Measurements from ENCODE around the gene LPAR1. TPM values are rescaled to one million over a fixed set of nuclear protein-coding genes. Genes with fewer than 3 reads are reported as not detected.

LPAR1 gene
- total RNA-seq, 2 donors from 2014 or later: 146 to 147 TPM

- DNase-seq (ENCODE audit: low spot score): no peak
- intact Hi-C loops (cut with DNase I): loop anchor here in 1 of 2 donors (10.0 kb wide), 1 partner anchor 395 kb away; no protein-coding TSS in a partner anchor
Observed at GRCh38 chr9:111039231-111039906, 1.1 kb upstream of the LPAR1 start.

GRCh38 chr9:111037708-111038330 is 451 bp downstream of the LPAR1 start:
- DNase-seq (ENCODE audit: low spot score): peak; percentile 80
- intact Hi-C loops (cut with DNase I): loop anchor here in 1 of 2 donors (10.0 kb wide), 1 partner anchor 393 kb away; no protein-coding TSS in a partner anchor

DNA sequence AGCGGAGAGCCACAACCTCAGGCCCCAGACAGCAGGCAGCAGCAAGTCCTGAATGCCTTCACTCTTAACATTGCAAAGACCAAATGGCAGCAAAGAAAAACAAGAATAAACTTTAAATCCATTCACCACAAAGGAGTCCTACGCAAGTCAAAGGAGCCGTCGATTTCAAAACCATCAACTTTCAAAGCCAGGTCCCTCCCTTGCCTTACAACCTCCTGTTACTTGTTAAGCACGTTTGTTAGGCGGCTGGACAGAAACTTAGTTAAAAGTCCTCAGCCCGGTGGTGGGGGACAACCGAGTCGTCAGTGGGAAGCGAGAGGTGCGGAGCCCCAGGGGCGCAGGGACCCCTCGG is 938 bp downstream of the LPAR1 start:
- intact Hi-C loops (cut with DNase I): loop anchor here in 1 of 2 donors (10.0 kb wide), 1 partner anchor 393 kb away; no protein-coding TSS in a partner anchor
- DNase-seq (ENCODE audit: low spot score): no peak

DNA sequence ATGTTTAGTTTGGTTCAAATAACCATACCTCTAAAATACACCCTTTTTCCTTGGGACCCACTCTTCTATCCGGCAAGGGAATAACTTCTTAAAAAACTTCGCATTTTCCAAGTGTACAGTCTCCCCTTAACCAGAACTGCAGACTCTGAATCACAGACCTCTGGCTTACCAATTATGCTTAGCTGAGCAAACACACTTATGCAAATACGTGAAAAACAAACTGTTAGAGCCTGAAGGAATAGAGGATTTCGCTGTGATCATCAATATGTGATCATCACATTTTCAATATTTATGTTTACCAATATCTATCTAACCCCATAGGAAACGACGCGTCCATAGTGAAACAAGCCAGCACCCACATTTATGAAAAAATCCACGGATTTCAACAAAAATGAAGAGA is 1.3 kb downstream of the LPAR1 start:
- intact Hi-C loops (cut with DNase I): loop anchor here in 1 of 2 donors (10.0 kb wide), 1 partner anchor 392 kb away; no protein-coding TSS in a partner anchor
- no peak for DNase-seq (ENCODE audit: low spot score)

GRCh38 chr9:111036429-111036789 is 1.9 kb downstream of the LPAR1 start:
- DNase-seq (ENCODE audit: low spot score): peak; percentile 93
- intact Hi-C loops (cut with DNase I): loop anchor here in 1 of 2 donors (10.0 kb wide), 1 partner anchor 392 kb away; no protein-coding TSS in a partner anchor

GRCh38 chr9:111035543-111036428 is 2.5 kb downstream of the LPAR1 start:
- DNase-seq (ENCODE audit: low spot score): no peak
- intact Hi-C loops (cut with DNase I): loop anchor here in 1 of 2 donors (10.0 kb wide), 1 partner anchor 391 kb away; no protein-coding TSS in a partner anchor

- intact Hi-C loops (cut with DNase I): loop anchor here in 1 of 2 donors (10.0 kb wide), 1 partner anchor 390 kb away; no protein-coding TSS in a partner anchor
- DNase-seq (ENCODE audit: low spot score): no peak
Observed at GRCh38 chr9:111034898-111035539, 3.3 kb downstream of the LPAR1 start.

DNA sequence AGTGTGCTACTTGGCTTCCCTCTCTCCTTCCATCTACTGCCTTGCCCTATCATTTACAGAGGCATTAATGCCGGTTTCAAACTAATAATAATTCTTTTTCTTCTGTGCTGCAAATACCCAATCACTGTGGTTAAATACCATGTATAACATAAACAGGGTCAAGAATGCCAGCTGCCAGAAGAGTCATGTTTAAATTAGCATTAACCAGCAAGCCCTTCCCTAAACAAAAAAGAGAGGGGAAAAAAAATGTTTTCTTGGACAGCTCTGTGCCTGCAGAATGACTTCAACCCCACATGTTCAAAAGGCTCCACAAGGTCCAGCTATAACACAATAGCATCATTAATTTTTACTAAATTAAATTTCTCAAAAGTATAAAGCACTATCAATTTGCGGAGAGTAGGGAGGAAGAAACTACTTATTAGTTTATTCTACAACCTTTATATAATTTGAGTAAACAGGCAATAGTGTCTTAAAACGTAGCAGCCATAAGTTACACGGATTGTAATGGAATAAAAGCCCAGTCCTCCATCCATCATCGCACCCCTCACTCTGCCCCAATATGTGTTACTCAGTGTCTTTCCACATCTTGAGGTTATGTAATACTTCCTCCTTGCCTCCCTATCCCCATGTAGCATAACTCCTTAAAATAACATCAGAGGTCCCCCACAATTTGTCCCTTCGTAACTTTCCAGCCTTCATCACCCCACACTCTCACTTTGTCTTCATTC is 3.9 kb downstream of the LPAR1 start:
- intact Hi-C loops (cut with DNase I): loop anchor here in 1 of 2 donors (10.0 kb wide), 1 partner anchor 390 kb away; no protein-coding TSS in a partner anchor
- no peak for DNase-seq (ENCODE audit: low spot score)

- intact Hi-C loops (cut with DNase I): loop anchor here in 1 of 2 donors (10.0 kb wide), 1 partner anchor 386 kb away; no protein-coding TSS in a partner anchor
- no peak for DNase-seq (ENCODE audit: low spot score)
Observed at GRCh38 chr9:111030492-111030891, 7.8 kb downstream of the LPAR1 start.

DNA sequence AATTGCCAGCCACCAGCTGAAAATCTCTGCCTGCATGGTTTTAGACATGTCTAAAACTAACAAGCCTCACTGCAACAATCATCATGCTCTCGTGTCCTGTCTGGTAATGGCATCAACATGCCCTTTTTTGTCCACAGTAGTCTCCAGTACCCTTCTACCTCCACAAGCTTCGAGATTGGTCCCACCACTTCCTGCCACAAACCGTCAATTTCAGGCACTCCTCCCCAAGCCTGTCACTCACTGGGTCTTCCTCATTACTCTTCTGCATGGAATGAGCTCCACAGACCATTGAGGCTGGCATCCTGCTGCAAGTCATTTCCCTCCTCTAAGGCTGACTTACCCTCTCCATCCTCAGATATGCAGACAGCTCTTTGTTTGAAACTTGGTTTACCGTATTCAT is 9.0 kb downstream of the LPAR1 start:
- no peak for DNase-seq (ENCODE audit: low spot score)
- intact Hi-C loops (cut with DNase I): no loop called here

- no peak for DNase-seq (ENCODE audit: low spot score)
- intact Hi-C loops (cut with DNase I): no loop called here
Observed at GRCh38 chr9:111027798-111028197, 10.5 kb downstream of the LPAR1 start.

DNA sequence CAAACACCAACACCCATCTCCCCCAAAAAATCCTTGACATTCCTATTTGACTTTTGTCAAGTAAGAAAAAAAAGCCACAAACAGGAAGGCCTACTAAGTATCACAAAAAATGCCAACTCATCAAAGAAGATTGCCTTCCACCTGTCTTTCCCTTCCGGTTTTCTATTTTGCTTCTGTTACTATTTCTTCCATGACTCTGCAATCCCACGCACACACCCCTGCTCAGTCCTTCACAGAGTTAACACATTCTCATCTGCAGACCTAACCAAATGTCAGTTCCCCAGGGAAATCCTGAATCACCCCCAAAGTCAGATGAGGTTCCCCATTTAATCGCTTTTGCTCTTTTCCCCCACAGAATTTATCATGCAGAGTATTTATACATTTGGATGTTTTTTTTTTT is 15.1 kb downstream of the LPAR1 start:
- intact Hi-C loops (cut with DNase I): no loop called here
- DNase-seq (ENCODE audit: low spot score): no peak

GRCh38 chr9:111020594-111020993 is 17.7 kb downstream of the LPAR1 start:
- no peak for DNase-seq (ENCODE audit: low spot score)
- intact Hi-C loops (cut with DNase I): no loop called here

DNA sequence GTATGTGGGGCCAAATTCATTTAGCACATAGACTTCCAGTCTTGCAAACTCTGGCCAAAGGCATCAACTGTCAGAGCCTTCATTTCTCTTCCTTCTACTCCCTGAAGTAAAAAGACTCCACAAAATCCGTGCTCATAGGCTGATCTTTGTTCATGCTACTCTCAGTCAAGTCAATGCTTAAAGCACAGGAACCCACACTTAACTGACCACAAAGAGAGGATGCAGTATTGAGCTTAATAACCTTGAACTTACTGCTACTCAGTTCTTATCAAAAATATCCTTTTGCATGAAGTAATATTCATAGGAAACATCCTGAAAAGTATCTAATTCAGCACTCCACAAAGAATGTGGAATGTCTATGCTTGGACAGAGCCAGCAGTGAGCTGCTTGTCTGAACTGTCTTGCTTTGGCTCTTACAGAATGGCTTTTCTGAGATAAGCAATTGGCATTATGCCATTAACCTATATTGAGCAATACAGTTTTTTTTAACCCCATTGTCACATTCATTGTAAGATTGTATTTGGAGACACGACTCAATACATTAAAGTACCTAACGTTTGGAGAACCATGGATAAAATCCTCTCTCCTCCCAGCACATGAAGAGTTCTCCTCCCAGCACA is 21.7 kb downstream of the LPAR1 start:
- intact Hi-C loops (cut with DNase I): no loop called here
- DNase-seq (ENCODE audit: low spot score): no peak

DNA sequence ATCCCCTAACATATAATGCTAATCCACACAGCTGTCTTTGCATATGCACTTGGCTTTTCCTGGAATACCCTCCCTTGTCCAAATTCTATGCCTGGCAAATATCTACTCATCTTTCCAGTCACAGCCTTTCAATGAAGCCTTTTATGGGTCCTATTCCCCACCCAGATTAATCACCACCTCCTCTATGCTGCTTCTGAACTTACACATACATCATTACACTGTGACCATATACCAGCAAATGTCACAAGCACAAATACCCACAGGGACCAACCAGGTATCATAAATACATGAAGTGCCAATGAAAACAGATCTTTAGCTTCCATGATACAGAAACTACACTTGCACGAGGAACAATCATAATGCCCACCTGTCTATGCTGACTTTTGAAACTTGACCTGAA is 22.3 kb downstream of the LPAR1 start:
- intact Hi-C loops (cut with DNase I): no loop called here
- no peak for DNase-seq (ENCODE audit: low spot score)

DNA sequence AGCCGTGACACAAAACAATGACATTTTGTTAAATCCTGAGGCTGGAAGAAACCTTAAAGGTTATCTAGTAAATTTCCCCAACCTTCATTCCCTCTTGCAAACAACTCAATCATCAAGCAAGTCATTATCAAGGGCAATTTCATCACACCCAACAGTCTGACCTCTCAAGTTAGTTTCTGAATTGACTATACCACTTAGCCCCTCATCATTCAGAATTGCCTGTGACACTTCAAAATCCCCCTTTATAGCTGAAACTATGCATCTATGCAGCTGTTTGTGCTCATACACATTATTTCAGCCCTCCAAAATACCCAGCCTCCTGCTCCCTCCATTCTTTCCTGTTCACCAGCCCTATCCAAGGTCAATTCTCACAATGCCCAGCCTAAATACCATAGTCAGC is 24.6 kb downstream of the LPAR1 start:
- no peak for DNase-seq (ENCODE audit: low spot score)
- intact Hi-C loops (cut with DNase I): no loop called here

GRCh38 chr9:111013250-111013649 is 25.0 kb downstream of the LPAR1 start:
- no peak for DNase-seq (ENCODE audit: low spot score)
- intact Hi-C loops (cut with DNase I): no loop called here
